MG63 (cell line): ENCODE results near the gene S100A1. TPM values are rescaled to one million over a fixed set of nuclear protein-coding genes. Genes with fewer than 3 reads are reported as not detected.
"Not testable (repeated sequence)": the region's sequence is repeated elsewhere in the genome, so short reads cannot be mapped to it uniquely, and the experiment has no call there.

Experiments used
- DNase-seq: peaks from one replicate; pipeline ENCODE4 v3.0.0-alpha.2; 2020
- H3K27me3 ChIP-seq: fragments of 250-450 bp; sonication (Bioruptor Pico); 2 replicates; pipeline ENCODE4 v1.5.1; 2020; ENCODE audit warnings: mild to moderate bottlenecking, moderate library complexity
- H3K36me3 ChIP-seq: fragments of 250-450 bp; sonication (Bioruptor Pico); 2 replicates; pipeline ENCODE4 v1.5.1; 2020; ENCODE audit warnings: mild to moderate bottlenecking, moderate library complexity
- H3K4me3 ChIP-seq: fragments of 250-450 bp; sonication (Bioruptor Pico); 2 replicates; pipeline ENCODE4 v1.5.1; 2020; ENCODE audit warnings: mild to moderate bottlenecking, moderate library complexity
- H3K9me3 ChIP-seq: fragments of 250-450 bp; sonication (Bioruptor Pico); 2 replicates; pipeline ENCODE4 v1.5.1; 2020; ENCODE audit warnings: mild to moderate bottlenecking, moderate library complexity
- total RNA-seq: library from RNA; depleted of rRNA; stranded (reverse); fragments of >200 nt; shearing (Covaris generic); gene quantifications from 2 replicates; pipeline ENCODE4 v1.2.3, GENCODE V29; 2014; ENCODE audit warnings: low replicate concordance

S100A1 gene
- total RNA-seq, 1 experiment from 2014 or later = 0.99 TPM

GRCh38 chr1:153638261-153638660 lies 10.0 kb downstream of the S100A1 start:
- H3K36me3 ChIP-seq = peaks cover 87% of the 10 kb centered on the region

GRCh38 chr1:153639280-153639679 lies 11.0 kb downstream of the S100A1 start:
- Histone ChIP-seq H3K27me3 (no peaks in the 10 kb centered on the region), H3K4me3 (no peak overlapping the region), H3K9me3 (no peaks in the 10 kb centered on the region), H3K36me3 (peaks cover 95% of the 10 kb centered on the region)
- no peak for DNase-seq

More at GRCh38 chr1:153638261-153638660, 10.0 kb downstream of the S100A1 start:
- Histone ChIP-seq H3K9me3 (no peaks in the 10 kb centered on the region), H3K4me3 (no peak overlapping the region), H3K27me3 (no peaks in the 10 kb centered on the region)
- no peak for DNase-seq

GRCh38 chr1:153640213-153640612 lies 12.0 kb downstream of the S100A1 start:
- DNase-seq, H3K4me3 ChIP-seq, H3K27me3 ChIP-seq, H3K9me3 ChIP-seq: not testable (repeated sequence)
- H3K36me3 ChIP-seq = peaks cover 100% of the 10 kb centered on the region

- DNase-seq = no peak
- Histone ChIP-seq H3K4me3 (no peak overlapping the region), H3K9me3 (no peaks in the 10 kb centered on the region), H3K27me3 (no peaks in the 10 kb centered on the region), H3K36me3 (peaks cover 100% of the 10 kb centered on the region)
Observed at GRCh38 chr1:153640861-153641260, 12.6 kb downstream of the S100A1 start.

- Histone ChIP-seq H3K4me3 (no peak overlapping the region), H3K27me3 (no peaks in the 10 kb centered on the region), H3K9me3 (no peaks in the 10 kb centered on the region), H3K36me3 (peaks cover 99% of the 10 kb centered on the region)
- no peak for DNase-seq
Observed at GRCh38 chr1:153642161-153642560, 13.9 kb downstream of the S100A1 start.

GRCh38 chr1:153643100-153643499 lies 14.9 kb downstream of the S100A1 start:
- DNase-seq = no peak
- Histone ChIP-seq H3K36me3 (peaks cover 94% of the 10 kb centered on the region), H3K27me3 (no peaks in the 10 kb centered on the region), H3K9me3 (no peaks in the 10 kb centered on the region), H3K4me3 (no peak overlapping the region)

- Histone ChIP-seq H3K4me3 (no peak overlapping the region), H3K9me3 (no peaks in the 10 kb centered on the region), H3K27me3 (no peaks in the 10 kb centered on the region), H3K36me3 (peaks cover 87% of the 10 kb centered on the region)
- DNase-seq = no peak
Observed at GRCh38 chr1:153643816-153644215, 15.6 kb downstream of the S100A1 start.

- H3K9me3 ChIP-seq = no peaks in the 10 kb centered on the region
- no peaks in the 10 kb centered on the region for H3K27me3 ChIP-seq
- DNase-seq = no peak
- H3K4me3 ChIP-seq = no peak overlapping the region
- H3K36me3 ChIP-seq = peaks cover 57% of the 10 kb centered on the region
Observed at GRCh38 chr1:153646672-153647345, 18.6 kb downstream of the S100A1 start.

- Histone ChIP-seq H3K27me3 (no peaks in the 10 kb centered on the region), H3K4me3 (no peak overlapping the region), H3K9me3 (no peaks in the 10 kb centered on the region), H3K36me3 (peaks cover 52% of the 10 kb centered on the region)
- no peak for DNase-seq
Observed at GRCh38 chr1:153647346-153647714, 19.1 kb downstream of the S100A1 start.

GRCh38 chr1:153648000-153648643 lies 19.9 kb downstream of the S100A1 start:
- no peak for DNase-seq
- Histone ChIP-seq H3K9me3 (no peaks in the 10 kb centered on the region), H3K27me3 (no peaks in the 10 kb centered on the region), H3K4me3 (no peak overlapping the region), H3K36me3 (peaks cover 44% of the 10 kb centered on the region)

- H3K4me3 ChIP-seq = no peak overlapping the region
- no peak for DNase-seq
Observed at GRCh38 chr1:153649137-153649862, 21.1 kb downstream of the S100A1 start.

GRCh38 chr1:153649863-153650235 lies 21.6 kb downstream of the S100A1 start:
- H3K27me3 ChIP-seq = no peaks in the 10 kb centered on the region
- H3K36me3 ChIP-seq = peaks cover 27% of the 10 kb centered on the region
- H3K4me3 ChIP-seq = no peak overlapping the region
- no peaks in the 10 kb centered on the region for H3K9me3 ChIP-seq
- DNase-seq = peak; percentile 75

More at GRCh38 chr1:153649137-153649862, 21.1 kb downstream of the S100A1 start:
- Histone ChIP-seq H3K9me3 (no peaks in the 10 kb centered on the region), H3K27me3 (no peaks in the 10 kb centered on the region), H3K36me3 (peaks cover 32% of the 10 kb centered on the region)

GRCh38 chr1:153651771-153652170 lies 23.5 kb downstream of the S100A1 start:
- no peaks in the 10 kb centered on the region for H3K9me3 ChIP-seq
- peaks cover 9% of the 10 kb centered on the region for H3K36me3 ChIP-seq
- H3K27me3 ChIP-seq = no peaks in the 10 kb centered on the region
- no peak overlapping the region for H3K4me3 ChIP-seq
- DNase-seq = no peak

GRCh38 chr1:153652805-153653500 lies 24.7 kb downstream of the S100A1 start:
- Histone ChIP-seq H3K9me3 (no peaks in the 10 kb centered on the region), H3K36me3 (no peaks in the 10 kb centered on the region), H3K4me3 (no peak overlapping the region), H3K27me3 (no peaks in the 10 kb centered on the region)
- DNase-seq = peak; percentile 41

- H3K4me3 ChIP-seq = no peak overlapping the region
- peaks cover 6% of the 10 kb centered on the region for H3K36me3 ChIP-seq
- no peaks in the 10 kb centered on the region for H3K27me3 ChIP-seq
- no peaks in the 10 kb centered on the region for H3K9me3 ChIP-seq
- DNase-seq = no peak
Observed at GRCh38 chr1:153655333-153655732, 27.1 kb downstream of the S100A1 start.

- Histone ChIP-seq H3K4me3 (peak within 1 kb of the TSS; percentile 98), H3K9me3 (no peaks in the 10 kb centered on the region), H3K27me3 (no peaks in the 10 kb centered on the region), H3K36me3 (peaks cover 37% of the 10 kb centered on the region)
- DNase-seq = peak; percentile 95
Observed at GRCh38 chr1:153658400-153659174, 30.4 kb downstream of the S100A1 start, which contains the start of gene SNAPIN. SNAPIN (plus strand) TSS chr1:153658703; CDS start chr1:153658744, 41 bp downstream.
